RKO (cell line): ENCODE data around the gene EDN2.

Experiments
- DNase-seq: peaks from one replicate; pipeline ENCODE4 v3.0.0-alpha.2; 2016; ENCODE audit warnings: low spot score

Gene EDN2

DNA sequence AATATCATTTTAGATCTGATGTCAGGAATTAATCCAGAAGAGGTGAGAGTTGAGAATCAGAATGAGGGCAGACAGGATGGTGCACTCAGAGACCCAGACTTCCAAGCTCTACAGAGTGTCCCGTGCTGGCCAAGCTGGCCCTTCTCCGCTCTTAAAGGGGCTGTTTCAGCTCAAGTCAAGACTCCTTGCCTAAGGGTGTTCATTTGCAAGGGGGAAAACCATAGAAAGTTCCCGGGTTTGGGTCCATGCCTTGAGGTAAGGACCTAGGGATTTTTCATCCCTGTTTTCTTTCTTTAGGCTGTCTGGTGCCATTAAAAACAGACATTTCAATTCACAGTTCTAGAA is 47.5 kb downstream of the EDN2 start:
- DNase-seq, result no peak

DNA sequence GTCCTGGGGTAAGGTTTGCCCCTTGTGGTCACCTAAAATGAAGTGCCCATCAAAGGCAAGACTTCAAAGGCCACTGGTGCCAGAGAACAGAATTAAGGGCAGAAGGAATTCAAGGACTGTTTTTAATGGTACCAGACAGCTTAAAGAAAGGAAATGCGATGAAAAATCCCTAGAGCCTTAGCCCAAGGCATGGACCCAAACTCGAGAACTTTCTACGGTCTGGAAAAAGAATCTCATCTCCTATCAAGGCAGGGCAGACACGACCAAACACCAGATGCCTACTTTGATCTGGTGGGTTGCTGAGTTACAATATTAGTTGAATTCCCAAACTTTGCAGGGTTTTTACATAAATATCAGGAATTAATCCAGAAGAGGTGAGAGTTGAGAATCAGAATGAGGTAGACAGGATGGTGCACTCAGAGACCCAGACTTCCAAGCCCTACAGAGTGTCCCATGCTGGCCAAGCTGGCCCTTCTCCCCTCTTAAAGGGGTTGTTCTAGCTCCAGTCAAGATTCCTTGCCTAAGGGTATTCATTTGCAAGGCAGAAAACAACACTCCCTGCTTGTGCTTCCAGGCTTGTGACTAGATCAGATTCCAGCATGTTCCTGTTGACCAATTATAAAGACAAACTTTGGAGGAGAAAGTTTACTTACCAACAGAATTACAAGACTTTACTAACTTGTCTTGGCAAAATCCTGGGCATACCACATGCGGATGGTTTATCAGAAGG is 48.0 kb downstream of the EDN2 start:
- no peak for DNase-seq

DNA sequence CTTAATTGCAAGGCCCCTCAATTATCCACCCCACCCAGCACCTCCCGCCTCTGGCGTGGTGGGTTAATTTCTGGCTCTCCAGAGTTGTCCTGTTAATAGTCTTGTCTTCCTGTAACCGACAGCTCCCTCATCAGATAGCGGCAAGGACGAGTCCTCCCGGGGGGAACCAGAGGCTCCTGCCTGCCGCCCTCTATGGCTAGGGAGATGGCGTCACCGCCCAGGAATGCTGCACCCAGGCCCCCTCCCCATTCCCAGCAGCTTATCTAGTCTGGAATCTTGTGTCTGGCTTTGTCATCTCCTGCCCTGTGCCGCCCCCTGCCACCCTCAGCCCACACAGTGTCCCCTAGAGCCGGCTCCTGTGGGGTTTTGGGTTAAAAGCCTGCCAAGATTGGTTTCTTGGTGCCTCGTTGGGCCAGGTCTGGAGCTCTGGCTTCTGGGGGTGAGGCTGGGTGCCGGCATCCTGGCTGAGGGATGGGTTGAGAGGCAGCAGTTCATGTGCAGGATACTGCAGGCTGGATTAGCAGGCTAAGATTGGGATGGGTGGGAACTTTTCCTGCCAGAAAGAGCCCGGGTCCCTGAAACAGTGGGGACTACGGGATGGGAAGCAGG is 48.8 kb downstream of the EDN2 start:
- DNase-seq, result no peak

GRCh38 chr1:41434748-41435449 is 49.6 kb downstream of the EDN2 start:
- no peak for DNase-seq

DNA sequence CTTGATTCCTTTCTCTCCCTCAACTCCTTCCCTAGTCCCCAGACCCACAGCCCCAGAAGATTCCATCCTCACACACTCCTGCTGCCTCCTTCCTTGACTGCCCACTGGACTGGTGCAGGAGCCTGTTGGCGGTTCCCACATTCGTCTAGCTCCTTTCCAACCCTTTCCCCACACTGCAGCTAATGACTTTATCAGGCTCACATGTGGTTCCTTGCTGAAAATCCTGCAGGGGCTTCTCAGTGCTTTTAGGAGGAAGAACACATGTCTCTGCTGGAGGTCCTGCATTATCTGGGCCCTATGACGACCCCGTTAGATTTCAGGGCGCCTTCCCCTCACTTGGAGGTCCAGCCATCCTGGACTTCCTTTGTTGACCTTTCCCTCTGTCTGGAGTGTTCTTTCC is 50.2 kb downstream of the EDN2 start:
- no peak for DNase-seq

DNA sequence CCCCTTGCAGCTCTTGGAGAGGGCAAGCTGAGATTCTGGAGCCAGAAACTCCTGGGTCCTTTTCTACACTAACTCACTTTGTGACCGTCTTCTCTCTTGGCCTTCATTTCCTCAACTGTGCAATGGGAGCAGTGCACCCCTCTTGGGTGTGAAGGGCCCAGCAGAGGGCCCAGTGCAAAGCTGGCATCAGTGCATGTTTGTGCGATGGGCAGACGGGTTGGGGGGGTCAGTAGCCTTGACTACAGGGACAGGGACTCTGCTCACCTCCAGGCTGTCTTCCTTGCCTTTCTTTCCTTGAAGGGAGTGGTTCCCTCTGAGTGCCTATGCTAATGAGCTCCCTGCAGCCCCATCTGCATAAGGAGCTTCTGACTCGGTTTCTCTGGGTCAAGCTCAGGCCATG is 51.0 kb downstream of the EDN2 start:
- no peak for DNase-seq

GRCh38 chr1:41432481-41433280 is 51.8 kb downstream of the EDN2 start:
- peak; percentile 93 for DNase-seq

GRCh38 chr1:41431490-41432350 is 52.8 kb downstream of the EDN2 start:
- no peak for DNase-seq

DNA sequence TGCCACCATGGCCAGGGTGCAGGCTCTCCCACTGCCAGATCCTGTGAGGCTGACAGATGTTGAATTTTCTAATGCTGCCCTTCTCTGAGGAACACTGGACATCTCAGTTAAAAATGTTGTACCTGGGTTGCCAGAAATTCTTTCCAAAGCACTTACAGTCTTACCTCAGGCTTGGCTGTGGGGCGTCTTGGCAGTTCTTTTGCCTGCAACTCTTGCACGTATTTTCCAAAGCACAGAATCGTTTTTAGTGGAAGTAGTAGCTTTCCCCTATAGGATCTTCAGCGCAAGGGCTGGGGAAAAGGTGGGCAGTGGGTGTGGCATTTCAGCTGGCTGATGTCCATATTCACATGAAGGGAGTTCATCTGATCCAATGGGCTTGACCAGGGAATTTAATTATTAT is 53.9 kb downstream of the EDN2 start:
- no peak for DNase-seq

DNA sequence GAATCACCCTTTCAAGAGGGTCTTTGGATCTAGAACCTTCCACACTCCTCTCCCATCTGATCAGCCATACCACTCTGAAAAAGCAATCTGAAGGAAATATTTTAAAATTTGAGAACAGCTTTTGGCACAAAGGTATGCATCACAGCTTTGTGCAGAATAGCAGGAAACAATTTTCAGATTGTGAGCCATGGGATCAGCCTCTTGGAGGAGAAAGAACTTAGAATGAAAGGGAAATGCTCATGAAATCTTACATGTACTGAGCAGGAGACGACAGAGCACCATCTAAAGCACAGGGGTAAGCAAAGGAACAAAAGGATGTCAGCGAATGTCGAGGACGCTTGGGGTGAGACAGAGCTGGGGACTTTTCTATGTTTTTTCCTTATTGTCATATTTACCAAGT is 54.4 kb downstream of the EDN2 start:
- DNase-seq, result no peak

- no peak for DNase-seq
These were observed 54.8 kb downstream of the EDN2 start for GRCh38 chr1:41429641-41430035.
